ENCODE data around the gene NFIA.

Gene NFIA

GRCh38 chr1:61088163-61088974, 6.0 kb downstream of the NFIA start:
- Histone ChIP-seq H3K4me1 (ENCODE audit: insufficient read depth, low read length) (peaks cover 52% of the 10 kb centered on the region), H3K27ac (ENCODE audit: low read depth, low read length) (no peak overlapping the region), H3K4me3 (ENCODE audit: low read depth in 1 of 2, low read length in 2 of 2) (no peak overlapping the region)

GRCh38 chr1:61089338-61089737, 7.0 kb downstream of the NFIA start:
- Histone ChIP-seq H3K9ac (ENCODE audit: low read length) (no peak overlapping the region), H3K27me3 (ENCODE audit: control insufficient read depth in 1 of 2, insufficient read depth in 2 of 2, low read length in 2 of 2) (no peaks in the 10 kb centered on the region), H3K4me3 (ENCODE audit: low read depth in 1 of 2, low read length in 2 of 2) (no peak overlapping the region), H3K4me1 (ENCODE audit: insufficient read depth, low read length) (peaks cover 60% of the 10 kb centered on the region), H3K27ac (ENCODE audit: low read depth, low read length) (no peak overlapping the region), H3K9me3 (ENCODE audit: low read length) (no peaks in the 10 kb centered on the region), H3K36me3 (ENCODE audit: insufficient read depth, low read length) (peaks cover 13% of the 10 kb centered on the region)

More at GRCh38 chr1:61088163-61088974, 6.0 kb downstream of the NFIA start:
- no peaks in the 10 kb centered on the region for H3K27me3 ChIP-seq (ENCODE audit: control insufficient read depth in 1 of 2, insufficient read depth in 2 of 2, low read length in 2 of 2)
- H3K9me3 ChIP-seq (ENCODE audit: low read length), result no peaks in the 10 kb centered on the region
- peaks cover 13% of the 10 kb centered on the region for H3K36me3 ChIP-seq (ENCODE audit: insufficient read depth, low read length)
- H3K9ac ChIP-seq (ENCODE audit: low read length), result no peak overlapping the region

GRCh38 chr1:61089741-61090140, 7.4 kb downstream of the NFIA start:
- Histone ChIP-seq H3K4me1 (ENCODE audit: insufficient read depth, low read length) (peaks cover 65% of the 10 kb centered on the region), H3K36me3 (ENCODE audit: insufficient read depth, low read length) (peaks cover 13% of the 10 kb centered on the region), H3K27ac (ENCODE audit: low read depth, low read length) (no peak overlapping the region), H3K4me3 (ENCODE audit: low read depth in 1 of 2, low read length in 2 of 2) (no peak overlapping the region), H3K27me3 (ENCODE audit: control insufficient read depth in 1 of 2, insufficient read depth in 2 of 2, low read length in 2 of 2) (no peaks in the 10 kb centered on the region), H3K9ac (ENCODE audit: low read length) (no peak overlapping the region), H3K9me3 (ENCODE audit: low read length) (no peaks in the 10 kb centered on the region)

- H3K27me3 ChIP-seq (ENCODE audit: control insufficient read depth in 1 of 2, insufficient read depth in 2 of 2, low read length in 2 of 2), result no peaks in the 10 kb centered on the region
- no peak overlapping the region for H3K27ac ChIP-seq (ENCODE audit: low read depth, low read length)
- H3K4me3 ChIP-seq (ENCODE audit: low read depth in 1 of 2, low read length in 2 of 2), result no peak overlapping the region
- peaks cover 72% of the 10 kb centered on the region for H3K4me1 ChIP-seq (ENCODE audit: insufficient read depth, low read length)
- peaks cover 13% of the 10 kb centered on the region for H3K36me3 ChIP-seq (ENCODE audit: insufficient read depth, low read length)
- no peak overlapping the region for H3K9ac ChIP-seq (ENCODE audit: low read length)
- no peaks in the 10 kb centered on the region for H3K9me3 ChIP-seq (ENCODE audit: low read length)
Measured at GRCh38 chr1:61090546-61091202, 8.3 kb downstream of the NFIA start.

GRCh38 chr1:61091455-61091854, 9.1 kb downstream of the NFIA start:
- Histone ChIP-seq H3K27me3 (ENCODE audit: control insufficient read depth in 1 of 2, insufficient read depth in 2 of 2, low read length in 2 of 2) (no peaks in the 10 kb centered on the region), H3K27ac (ENCODE audit: low read depth, low read length) (no peak overlapping the region), H3K36me3 (ENCODE audit: insufficient read depth, low read length) (peaks cover 13% of the 10 kb centered on the region), H3K4me1 (ENCODE audit: insufficient read depth, low read length) (peaks cover 69% of the 10 kb centered on the region), H3K4me3 (ENCODE audit: low read depth in 1 of 2, low read length in 2 of 2) (no peak overlapping the region), H3K9ac (ENCODE audit: low read length) (no peak overlapping the region), H3K9me3 (ENCODE audit: low read length) (no peaks in the 10 kb centered on the region)

GRCh38 chr1:61092642-61093041, 10.3 kb downstream of the NFIA start:
- Histone ChIP-seq H3K27me3 (ENCODE audit: control insufficient read depth in 1 of 2, insufficient read depth in 2 of 2, low read length in 2 of 2) (no peaks in the 10 kb centered on the region), H3K9me3 (ENCODE audit: low read length) (no peaks in the 10 kb centered on the region), H3K36me3 (ENCODE audit: insufficient read depth, low read length) (peaks cover 13% of the 10 kb centered on the region), H3K27ac (ENCODE audit: low read depth, low read length) (no peak overlapping the region), H3K4me1 (ENCODE audit: insufficient read depth, low read length) (peaks cover 70% of the 10 kb centered on the region), H3K4me3 (ENCODE audit: low read depth in 1 of 2, low read length in 2 of 2) (no peak overlapping the region), H3K9ac (ENCODE audit: low read length) (no peak overlapping the region)

GRCh38 chr1:61093525-61094137, 11.3 kb downstream of the NFIA start:
- no peak overlapping the region for H3K4me3 ChIP-seq (ENCODE audit: low read depth in 1 of 2, low read length in 2 of 2)
- H3K9ac ChIP-seq (ENCODE audit: low read length), result no peak overlapping the region
- H3K4me1 ChIP-seq (ENCODE audit: insufficient read depth, low read length), result peaks cover 69% of the 10 kb centered on the region
- H3K9me3 ChIP-seq (ENCODE audit: low read length), result no peaks in the 10 kb centered on the region
- no peak overlapping the region for H3K27ac ChIP-seq (ENCODE audit: low read depth, low read length)
- no peaks in the 10 kb centered on the region for H3K27me3 ChIP-seq (ENCODE audit: control insufficient read depth in 1 of 2, insufficient read depth in 2 of 2, low read length in 2 of 2)
- peaks cover 7% of the 10 kb centered on the region for H3K36me3 ChIP-seq (ENCODE audit: insufficient read depth, low read length)

- H3K4me3 ChIP-seq (ENCODE audit: low read depth in 1 of 2, low read length in 2 of 2), result no peak overlapping the region
- H3K36me3 ChIP-seq (ENCODE audit: insufficient read depth, low read length), result no peaks in the 10 kb centered on the region
- H3K27me3 ChIP-seq (ENCODE audit: control insufficient read depth in 1 of 2, insufficient read depth in 2 of 2, low read length in 2 of 2), result no peaks in the 10 kb centered on the region
- no peaks in the 10 kb centered on the region for H3K9me3 ChIP-seq (ENCODE audit: low read length)
- no peak overlapping the region for H3K9ac ChIP-seq (ENCODE audit: low read length)
- H3K27ac ChIP-seq (ENCODE audit: low read depth, low read length), result no peak overlapping the region
- peaks cover 62% of the 10 kb centered on the region for H3K4me1 ChIP-seq (ENCODE audit: insufficient read depth, low read length)
Measured at GRCh38 chr1:61094677-61095469, 12.5 kb downstream of the NFIA start.

GRCh38 chr1:61095470-61095812, 13.1 kb downstream of the NFIA start:
- Histone ChIP-seq H3K4me1 (ENCODE audit: insufficient read depth, low read length) (peaks cover 58% of the 10 kb centered on the region), H3K9ac (ENCODE audit: low read length) (no peak overlapping the region), H3K27me3 (ENCODE audit: control insufficient read depth in 1 of 2, insufficient read depth in 2 of 2, low read length in 2 of 2) (no peaks in the 10 kb centered on the region), H3K27ac (ENCODE audit: low read depth, low read length) (no peak overlapping the region), H3K36me3 (ENCODE audit: insufficient read depth, low read length) (no peaks in the 10 kb centered on the region), H3K4me3 (ENCODE audit: low read depth in 1 of 2, low read length in 2 of 2) (no peak overlapping the region), H3K9me3 (ENCODE audit: low read length) (no peaks in the 10 kb centered on the region)

- Histone ChIP-seq H3K4me1 (ENCODE audit: insufficient read depth, low read length) (peaks cover 45% of the 10 kb centered on the region), H3K4me3 (ENCODE audit: low read depth in 1 of 2, low read length in 2 of 2) (no peak overlapping the region), H3K27ac (ENCODE audit: low read depth, low read length) (no peak overlapping the region)
Measured at GRCh38 chr1:61097317-61097716, 15.0 kb downstream of the NFIA start.

GRCh38 chr1:61097722-61098121, 15.4 kb downstream of the NFIA start:
- no peaks in the 10 kb centered on the region for H3K27me3 ChIP-seq (ENCODE audit: control insufficient read depth in 1 of 2, insufficient read depth in 2 of 2, low read length in 2 of 2)
- H3K36me3 ChIP-seq (ENCODE audit: insufficient read depth, low read length), result no peaks in the 10 kb centered on the region
- H3K4me3 ChIP-seq (ENCODE audit: low read depth in 1 of 2, low read length in 2 of 2), result no peak overlapping the region
- peaks cover 41% of the 10 kb centered on the region for H3K4me1 ChIP-seq (ENCODE audit: insufficient read depth, low read length)
- no peaks in the 10 kb centered on the region for H3K9me3 ChIP-seq (ENCODE audit: low read length)
- H3K27ac ChIP-seq (ENCODE audit: low read depth, low read length), result no peak overlapping the region
- H3K9ac ChIP-seq (ENCODE audit: low read length), result no peak overlapping the region

More at GRCh38 chr1:61097317-61097716, 15.0 kb downstream of the NFIA start:
- Histone ChIP-seq H3K36me3 (ENCODE audit: insufficient read depth, low read length) (no peaks in the 10 kb centered on the region), H3K9me3 (ENCODE audit: low read length) (no peaks in the 10 kb centered on the region), H3K9ac (ENCODE audit: low read length) (no peak overlapping the region), H3K27me3 (ENCODE audit: control insufficient read depth in 1 of 2, insufficient read depth in 2 of 2, low read length in 2 of 2) (no peaks in the 10 kb centered on the region)

All from muscle layer of colon (tissue), 2 donors.